SK-N-SH treated with all-trans-retinoic acid at 6 μM for 48 hours (cell line): ENCODE results near the gene TSPAN1.

ENCODE experiments used
- ATAC-seq: fragments of 200-7000 bp; cut with Tn5 transposase; 3 replicates; pipeline ENCODE4 v1.9.1; 2020; ENCODE audit warnings: mild to moderate bottlenecking, moderate library complexity
- ARNTL ChIP-seq: fragments of 450-650 bp; formaldehyde crosslinking; IDR thresholded peaks from 2 replicates; pipeline ENCODE4 v1.5.0; 2020; ENCODE audit warnings: low read depth, mild to moderate bottlenecking, moderate library complexity, borderline replicate concordance
- BACH2 ChIP-seq: fragments of 250-450 bp; sonication (Bioruptor Pico); IDR thresholded peaks from 2 replicates; pipeline ENCODE4 v1.9.0; 2021; ENCODE audit warnings: mild to moderate bottlenecking, borderline replicate concordance
- CSDC2 ChIP-seq: fragments of 250-450 bp; sonication (Bioruptor Pico); IDR thresholded peaks from 2 replicates; pipeline ENCODE4 v1.5.0; 2020; ENCODE audit warnings: mild to moderate bottlenecking, moderate library complexity
- ESRRG ChIP-seq: fragments of 250-450 bp; sonication (Bioruptor Pico); IDR thresholded peaks from 2 replicates; pipeline ENCODE4 v1.6.1; 2021; ENCODE audit warnings: mild to moderate bottlenecking
- GLIS3 ChIP-seq: fragments of 250-450 bp; sonication (Bioruptor Pico); IDR thresholded peaks from 2 replicates; pipeline ENCODE4 v1.5.0; 2020; ENCODE audit warnings: mild to moderate bottlenecking, moderate library complexity
- ISL1 ChIP-seq: fragments of 250-450 bp; sonication (Bioruptor Pico); IDR thresholded peaks from 2 replicates; pipeline ENCODE4 v2.1.2; 2022; ENCODE audit warnings: mild to moderate bottlenecking, moderate library complexity
- OSR1 ChIP-seq: fragments of 250-450 bp; sonication (Bioruptor Pico); IDR thresholded peaks from 2 replicates; pipeline ENCODE4 v1.8.0; 2022; ENCODE audit warnings: moderate library complexity, mild to moderate bottlenecking, inconsistent platforms
- PPARA ChIP-seq: fragments of 250-450 bp; sonication (Bioruptor Pico); IDR thresholded peaks from 2 replicates; pipeline ENCODE4 v1.5.0; 2020; ENCODE audit warnings: mild to moderate bottlenecking, borderline replicate concordance
- RARB ChIP-seq: fragments of 250-450 bp; sonication (Bioruptor Pico); IDR thresholded peaks from 2 replicates; pipeline ENCODE4 v1.8.0; 2021; ENCODE audit warnings: mild to moderate bottlenecking, moderate library complexity
- TOX ChIP-seq: fragments of 250-450 bp; sonication (Bioruptor Pico); IDR thresholded peaks from 2 replicates; pipeline ENCODE4 v1.8.0; 2021; ENCODE audit warnings: mild to moderate bottlenecking, moderate library complexity, borderline replicate concordance
- TSHZ2 ChIP-seq: fragments of 250-450 bp; sonication (Bioruptor Pico); IDR thresholded peaks from 2 replicates; pipeline ENCODE4 v1.5.0; 2020; ENCODE audit warnings: mild to moderate bottlenecking, moderate library complexity
- ZC3H10 ChIP-seq: fragments of 250-450 bp; sonication (Bioruptor Pico); IDR thresholded peaks from 2 replicates; pipeline ENCODE4 v1.5.1; 2021; ENCODE audit warnings: mild to moderate bottlenecking, moderate library complexity
- ZFP3 ChIP-seq: fragments of 250-450 bp; sonication (Bioruptor Pico); IDR thresholded peaks from 2 replicates; pipeline ENCODE4 v1.5.0; 2020; ENCODE audit warnings: mild to moderate bottlenecking, moderate library complexity
- ZNF565 ChIP-seq: fragments of 450-650 bp; formaldehyde crosslinking; conservative IDR thresholded peaks from 2 replicates; pipeline ENCODE4 v1.5.0; 2020; ENCODE audit warnings: low read depth, mild to moderate bottlenecking, moderate library complexity
- ZNF70 ChIP-seq: fragments of 450-650 bp; formaldehyde crosslinking; IDR thresholded peaks from 2 replicates; pipeline ENCODE4 v1.5.0; 2020; ENCODE audit warnings: mild to moderate bottlenecking, moderate library complexity
- ZNF8 ChIP-seq: fragments of 450-650 bp; formaldehyde crosslinking; IDR thresholded peaks from 2 replicates; pipeline ENCODE4 v1.5.0; 2020; ENCODE audit warnings: mild to moderate bottlenecking, moderate library complexity
- TF ChIP-seq, protein P1 (sequence below): fragments of 250-450 bp; sonication (Bioruptor Pico); IDR thresholded peaks from 2 replicates; pipeline ENCODE4 v1.8.0; 2021; ENCODE audit warnings: low read depth, mild to moderate bottlenecking, moderate library complexity, borderline replicate concordance
- TF ChIP-seq, protein P2 (sequence below): fragments of 250-450 bp; sonication (Bioruptor Pico); IDR thresholded peaks from 2 replicates; pipeline ENCODE4 v1.8.0; 2020; ENCODE audit warnings: mild to moderate bottlenecking, moderate library complexity, borderline replicate concordance
- TF ChIP-seq, protein P3 (sequence below): fragments of 250-450 bp; sonication (Bioruptor Pico); IDR thresholded peaks from 2 replicates; pipeline ENCODE4 v1.5.1; 2021; ENCODE audit warnings: mild to moderate bottlenecking, moderate library complexity

TSPAN1 gene

DNA sequence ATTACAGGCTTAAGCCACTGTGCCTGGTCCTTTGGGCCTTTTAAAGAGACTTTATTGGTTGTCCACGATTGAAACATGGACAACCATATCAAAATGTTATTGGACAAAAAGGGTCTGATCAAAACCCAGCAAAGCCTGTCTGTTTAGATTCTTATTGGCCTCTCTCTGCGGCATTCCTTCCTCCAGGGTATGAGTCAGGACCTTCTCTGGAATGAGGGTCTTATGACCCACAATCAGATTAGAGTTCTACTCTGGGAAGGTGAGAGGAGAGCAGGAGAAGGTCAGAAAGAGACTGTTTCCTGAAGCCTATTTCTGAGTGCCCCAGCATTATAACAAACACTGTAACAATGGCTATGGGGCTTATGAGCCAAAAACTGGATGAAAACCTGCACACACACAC, 36.2 kb downstream of the TSPAN1 start:
- no peak for TF ChIP-seq TOX (CRISPR knock-in tag)
- no peak for TF ChIP-seq ZFP3
- TF ChIP-seq ARNTL (CRISPR knock-in tag): no peak
- no peak for TF ChIP-seq ESRRG (CRISPR knock-in tag)
- no peak for TF ChIP-seq ZNF8 (CRISPR knock-in tag)
- TF ChIP-seq OSR1 (CRISPR knock-in tag): no peak
- no peak for TF ChIP-seq ZNF565 (CRISPR knock-in tag)
- TF ChIP-seq, protein P1, sequence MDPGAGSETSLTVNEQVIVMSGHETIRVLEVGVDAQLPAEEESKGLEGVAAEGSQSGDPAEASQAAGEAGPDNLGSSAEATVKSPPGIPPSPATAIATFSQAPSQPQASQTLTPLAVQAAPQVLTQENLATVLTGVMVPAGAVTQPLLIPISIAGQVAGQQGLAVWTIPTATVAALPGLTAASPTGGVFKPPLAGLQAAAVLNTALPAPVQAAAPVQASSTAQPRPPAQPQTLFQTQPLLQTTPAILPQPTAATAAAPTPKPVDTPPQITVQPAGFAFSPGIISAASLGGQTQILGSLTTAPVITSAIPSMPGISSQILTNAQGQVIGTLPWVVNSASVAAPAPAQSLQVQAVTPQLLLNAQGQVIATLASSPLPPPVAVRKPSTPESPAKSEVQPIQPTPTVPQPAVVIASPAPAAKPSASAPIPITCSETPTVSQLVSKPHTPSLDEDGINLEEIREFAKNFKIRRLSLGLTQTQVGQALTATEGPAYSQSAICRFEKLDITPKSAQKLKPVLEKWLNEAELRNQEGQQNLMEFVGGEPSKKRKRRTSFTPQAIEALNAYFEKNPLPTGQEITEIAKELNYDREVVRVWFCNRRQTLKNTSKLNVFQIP (CRISPR knock-in tag): no peak
- TF ChIP-seq, protein P2, sequence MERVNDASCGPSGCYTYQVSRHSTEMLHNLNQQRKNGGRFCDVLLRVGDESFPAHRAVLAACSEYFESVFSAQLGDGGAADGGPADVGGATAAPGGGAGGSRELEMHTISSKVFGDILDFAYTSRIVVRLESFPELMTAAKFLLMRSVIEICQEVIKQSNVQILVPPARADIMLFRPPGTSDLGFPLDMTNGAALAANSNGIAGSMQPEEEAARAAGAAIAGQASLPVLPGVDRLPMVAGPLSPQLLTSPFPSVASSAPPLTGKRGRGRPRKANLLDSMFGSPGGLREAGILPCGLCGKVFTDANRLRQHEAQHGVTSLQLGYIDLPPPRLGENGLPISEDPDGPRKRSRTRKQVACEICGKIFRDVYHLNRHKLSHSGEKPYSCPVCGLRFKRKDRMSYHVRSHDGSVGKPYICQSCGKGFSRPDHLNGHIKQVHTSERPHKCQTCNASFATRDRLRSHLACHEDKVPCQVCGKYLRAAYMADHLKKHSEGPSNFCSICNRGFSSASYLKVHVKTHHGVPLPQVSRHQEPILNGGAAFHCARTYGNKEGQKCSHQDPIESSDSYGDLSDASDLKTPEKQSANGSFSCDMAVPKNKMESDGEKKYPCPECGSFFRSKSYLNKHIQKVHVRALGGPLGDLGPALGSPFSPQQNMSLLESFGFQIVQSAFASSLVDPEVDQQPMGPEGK (CRISPR knock-in tag): no peak
- TF ChIP-seq PPARA (CRISPR knock-in tag): no peak
- no peak for TF ChIP-seq ZC3H10
- no peak for TF ChIP-seq CSDC2
- TF ChIP-seq, protein P3, sequence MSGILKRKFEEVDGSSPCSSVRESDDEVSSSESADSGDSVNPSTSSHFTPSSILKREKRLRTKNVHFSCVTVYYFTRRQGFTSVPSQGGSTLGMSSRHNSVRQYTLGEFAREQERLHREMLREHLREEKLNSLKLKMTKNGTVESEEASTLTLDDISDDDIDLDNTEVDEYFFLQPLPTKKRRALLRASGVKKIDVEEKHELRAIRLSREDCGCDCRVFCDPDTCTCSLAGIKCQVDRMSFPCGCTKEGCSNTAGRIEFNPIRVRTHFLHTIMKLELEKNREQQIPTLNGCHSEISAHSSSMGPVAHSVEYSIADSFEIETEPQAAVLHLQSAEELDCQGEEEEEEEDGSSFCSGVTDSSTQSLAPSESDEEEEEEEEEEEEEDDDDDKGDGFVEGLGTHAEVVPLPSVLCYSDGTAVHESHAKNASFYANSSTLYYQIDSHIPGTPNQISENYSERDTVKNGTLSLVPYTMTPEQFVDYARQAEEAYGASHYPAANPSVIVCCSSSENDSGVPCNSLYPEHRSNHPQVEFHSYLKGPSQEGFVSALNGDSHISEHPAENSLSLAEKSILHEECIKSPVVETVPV (CRISPR knock-in tag): no peak
- TF ChIP-seq BACH2 (CRISPR knock-in tag): no peak
- no peak for TF ChIP-seq TSHZ2 (CRISPR knock-in tag)
- no peak for ATAC-seq

- ATAC-seq: no peak
These were observed 40.6 kb downstream of the TSPAN1 start for GRCh38 chr1:46215504-46215903.

More at GRCh38 chr1:46215504-46215903, 40.6 kb downstream of the TSPAN1 start:
- no peak for TF ChIP-seq RARB
- TF ChIP-seq ESRRG (CRISPR knock-in tag): no peak
- TF ChIP-seq, protein P1 (CRISPR knock-in tag): no peak
- TF ChIP-seq ZFP3: no peak
- TF ChIP-seq ISL1 (CRISPR knock-in tag): no peak
- TF ChIP-seq, protein P2 (CRISPR knock-in tag): no peak
- TF ChIP-seq TOX (CRISPR knock-in tag): no peak
- TF ChIP-seq ARNTL (CRISPR knock-in tag): no peak
- TF ChIP-seq ZNF8 (CRISPR knock-in tag): no peak
- no peak for TF ChIP-seq OSR1 (CRISPR knock-in tag)
- no peak for TF ChIP-seq PPARA (CRISPR knock-in tag)
- no peak for TF ChIP-seq ZNF70
- no peak for TF ChIP-seq GLIS3 (CRISPR knock-in tag)
- TF ChIP-seq ZC3H10: no peak
